ENCODE results near the gene JOSD2. TPM values are rescaled to one million over a fixed set of nuclear protein-coding genes. Genes with fewer than 3 reads are reported as not detected.

The JOSD2 gene
- total RNA-seq, 4 donors from 2014 or later: 8.5 to 25.0 (median 21.2) TPM

DNA sequence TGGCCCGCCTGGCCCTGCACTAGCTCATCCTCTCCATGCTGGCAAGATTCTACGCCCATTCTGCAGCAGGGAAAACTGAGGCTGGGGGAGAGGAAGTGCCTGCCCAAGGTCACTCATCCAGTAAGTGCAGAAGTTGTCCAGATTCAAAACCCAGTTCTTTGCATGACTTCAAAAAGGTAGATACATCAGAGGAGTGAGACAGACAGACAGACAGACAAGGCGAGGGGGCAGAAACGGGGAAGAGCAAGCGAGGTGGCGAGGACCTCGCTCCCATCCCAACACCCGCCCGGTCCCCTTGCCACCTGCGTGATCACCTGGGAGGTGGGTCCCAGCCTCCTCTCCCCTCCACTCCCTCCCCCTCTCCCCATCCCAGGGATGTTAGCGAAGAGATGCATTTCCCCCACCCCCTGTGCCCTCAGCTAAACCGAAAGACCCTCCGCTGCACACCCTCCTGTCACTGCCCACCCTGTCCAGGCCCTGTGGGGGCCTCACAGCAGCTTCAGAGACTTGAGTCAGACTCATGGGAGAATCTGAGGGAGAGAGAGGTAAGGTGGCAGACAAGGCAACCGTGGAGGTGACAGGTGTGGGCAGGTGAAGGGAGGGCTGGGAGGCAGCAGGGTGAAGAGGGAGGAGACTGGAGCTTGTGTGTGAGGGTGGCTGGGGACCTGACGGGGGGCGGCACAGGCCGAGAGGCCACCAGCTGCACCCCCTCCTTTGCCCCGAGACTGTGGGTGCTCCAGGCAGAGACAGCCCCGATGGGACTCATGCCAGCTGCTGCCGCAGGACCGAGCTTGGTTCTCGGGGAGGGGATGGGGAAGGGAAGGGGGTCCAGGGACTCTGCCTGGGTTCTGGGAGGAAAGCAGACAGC lies 38.3 kb upstream of the JOSD2 start:
- intact Hi-C loops (cut with DNase I; ENCODE audit: low total_unique reads): no loop called here
- 65 to 66% methylated on average over 20 to 22 of the region's 22 CpGs for WGBS, 2 donors
- no peak overlapping the region for H3K4me3 ChIP-seq (ENCODE audit: low read depth, poor library complexity, severe bottlenecking)
- no peak for DNase-seq (ENCODE audit: low spot score in 2 of 2)
- TF ChIP-seq POLR2A (IDR thresholded peaks at IDR 0.05): no peak
- TF ChIP-seq, protein P1, sequence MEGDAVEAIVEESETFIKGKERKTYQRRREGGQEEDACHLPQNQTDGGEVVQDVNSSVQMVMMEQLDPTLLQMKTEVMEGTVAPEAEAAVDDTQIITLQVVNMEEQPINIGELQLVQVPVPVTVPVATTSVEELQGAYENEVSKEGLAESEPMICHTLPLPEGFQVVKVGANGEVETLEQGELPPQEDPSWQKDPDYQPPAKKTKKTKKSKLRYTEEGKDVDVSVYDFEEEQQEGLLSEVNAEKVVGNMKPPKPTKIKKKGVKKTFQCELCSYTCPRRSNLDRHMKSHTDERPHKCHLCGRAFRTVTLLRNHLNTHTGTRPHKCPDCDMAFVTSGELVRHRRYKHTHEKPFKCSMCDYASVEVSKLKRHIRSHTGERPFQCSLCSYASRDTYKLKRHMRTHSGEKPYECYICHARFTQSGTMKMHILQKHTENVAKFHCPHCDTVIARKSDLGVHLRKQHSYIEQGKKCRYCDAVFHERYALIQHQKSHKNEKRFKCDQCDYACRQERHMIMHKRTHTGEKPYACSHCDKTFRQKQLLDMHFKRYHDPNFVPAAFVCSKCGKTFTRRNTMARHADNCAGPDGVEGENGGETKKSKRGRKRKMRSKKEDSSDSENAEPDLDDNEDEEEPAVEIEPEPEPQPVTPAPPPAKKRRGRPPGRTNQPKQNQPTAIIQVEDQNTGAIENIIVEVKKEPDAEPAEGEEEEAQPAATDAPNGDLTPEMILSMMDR (IDR thresholded peaks at IDR 0.05): no peak

DNA sequence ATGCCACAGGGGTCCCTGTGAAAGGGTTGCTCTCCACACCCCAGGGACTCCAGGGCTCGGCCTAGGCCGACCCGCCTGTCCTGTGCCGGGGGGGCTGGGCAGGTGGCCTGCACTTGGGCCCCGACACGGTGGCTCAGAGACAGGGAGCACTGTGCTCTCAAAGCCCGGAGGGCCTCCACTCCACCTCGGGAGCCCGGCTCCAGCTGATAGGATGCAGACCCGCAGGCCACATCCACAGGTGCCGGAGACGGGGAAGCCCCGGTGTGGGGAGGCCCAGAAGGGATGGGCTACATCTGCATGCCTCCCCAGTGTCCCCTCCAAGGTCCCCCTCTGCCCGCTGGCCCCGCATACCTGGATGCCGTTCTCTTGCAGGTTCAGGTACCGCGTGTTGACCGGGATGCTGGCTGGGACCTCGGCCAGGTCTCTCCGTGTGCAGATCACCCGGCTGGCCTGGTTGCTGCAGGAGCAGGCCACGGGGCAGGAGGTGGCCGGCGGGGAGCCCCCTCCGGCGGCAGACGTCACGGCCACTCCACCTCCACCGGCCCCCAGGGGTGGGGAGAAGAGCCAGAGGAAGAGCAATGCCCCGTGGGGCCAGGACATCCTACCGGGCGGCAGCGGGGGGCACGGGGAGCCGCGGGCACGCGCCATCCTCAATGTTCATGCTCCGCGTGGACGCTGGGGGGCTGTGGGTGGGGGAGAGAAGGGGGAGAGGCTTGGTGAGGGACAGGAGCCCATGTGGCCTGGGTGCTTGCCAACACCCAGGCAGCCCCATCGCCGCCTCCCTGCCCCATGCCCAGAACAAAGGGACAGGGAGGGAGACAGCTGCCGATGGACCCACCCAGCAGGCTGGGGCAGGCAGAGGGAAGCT lies 37.4 kb upstream of the JOSD2 start:
- no peak for TF ChIP-seq POLR2A (IDR thresholded peaks at IDR 0.05)
- TF ChIP-seq, protein P1 (IDR thresholded peaks at IDR 0.05): no peak
- intact Hi-C loops (cut with DNase I; ENCODE audit: low total_unique reads): no loop called here
- no peak for DNase-seq (ENCODE audit: low spot score in 2 of 2)
- 47 to 74% methylated on average over 23 to 44 of the region's 45 CpGs for WGBS, 2 donors
- H3K4me3 ChIP-seq (ENCODE audit: low read depth, poor library complexity, severe bottlenecking): no peak overlapping the region

DNA sequence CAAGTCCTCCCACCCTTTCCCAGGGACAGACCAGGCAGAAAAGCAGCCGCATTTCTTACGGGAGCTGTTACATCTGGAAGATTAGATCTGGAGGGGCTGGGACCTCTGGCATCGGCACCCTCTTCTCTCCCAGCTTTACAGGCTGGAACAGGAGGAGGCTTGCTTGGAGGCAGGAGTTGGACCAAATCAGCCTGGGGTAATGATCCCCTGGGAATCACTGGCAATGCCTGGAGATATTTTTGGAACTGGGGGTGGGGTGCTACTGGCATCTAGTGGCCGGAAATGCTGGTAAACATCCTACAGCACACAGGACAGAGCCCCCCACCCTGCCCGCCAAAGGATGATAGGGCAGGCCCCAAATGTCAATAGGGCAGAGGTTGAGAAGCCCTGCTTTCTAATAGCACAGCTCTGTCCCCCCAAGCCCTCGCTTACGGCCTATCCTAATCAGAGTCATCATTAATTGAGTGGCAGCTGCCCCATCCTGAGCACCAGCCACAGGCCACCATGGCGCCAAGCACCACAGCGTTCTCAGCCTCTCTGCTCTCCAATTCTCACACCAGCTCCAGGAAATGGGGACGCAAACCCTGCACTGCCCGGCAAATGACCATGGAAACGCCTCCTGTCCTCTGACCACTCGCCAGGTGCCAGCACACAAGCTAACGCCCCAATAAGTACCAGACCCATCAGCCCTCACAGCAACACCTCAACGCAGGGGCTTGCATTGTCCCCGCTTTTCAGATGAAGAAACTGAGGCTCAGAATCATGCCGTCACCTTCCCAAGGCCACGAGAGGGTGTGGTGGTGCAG lies 36.6 kb upstream of the JOSD2 start:
- no peak overlapping the region for H3K4me3 ChIP-seq (ENCODE audit: low read depth, poor library complexity, severe bottlenecking)
- intact Hi-C loops (cut with DNase I; ENCODE audit: low total_unique reads): no loop called here
- DNase-seq (ENCODE audit: low spot score in 2 of 2): no peak
- WGBS, 2 donors: 55 to 69% methylated on average over 18 of the region's 18 CpGs
- TF ChIP-seq, protein P1 (IDR thresholded peaks at IDR 0.05): no peak
- TF ChIP-seq POLR2A (IDR thresholded peaks at IDR 0.05): no peak

DNA sequence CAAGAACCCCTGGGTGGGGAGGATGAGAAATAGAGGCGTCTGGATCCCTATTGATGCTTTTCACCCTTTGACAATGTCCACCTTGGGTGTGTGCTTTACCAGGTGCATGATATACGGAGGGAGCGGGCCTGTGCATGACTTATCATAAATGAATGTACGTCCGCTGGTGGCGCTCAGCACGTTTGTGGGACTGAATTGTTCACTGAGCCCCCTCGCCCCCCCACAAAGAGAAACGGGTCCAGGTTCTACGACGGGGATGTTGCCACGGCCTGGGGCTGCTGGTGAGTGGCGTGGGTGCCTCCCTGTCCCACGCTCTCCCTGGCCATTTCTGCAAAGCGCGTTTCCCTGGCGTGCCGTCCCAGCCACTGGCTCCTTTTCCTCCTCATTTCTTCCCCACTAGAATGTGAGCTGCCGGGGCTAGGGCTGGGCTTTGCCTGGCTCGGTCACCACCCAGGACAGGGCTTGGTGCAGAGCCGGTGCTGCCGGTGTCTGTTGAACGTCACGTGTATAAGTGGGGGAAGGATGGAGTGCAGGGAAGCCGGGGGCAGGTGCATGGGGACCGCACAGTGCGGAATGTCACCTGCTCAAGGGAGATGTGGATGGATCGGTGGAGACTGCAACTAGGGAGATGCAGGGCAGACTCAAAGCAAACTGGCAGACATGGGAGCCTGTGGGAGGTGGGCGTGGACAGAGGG lies 35.7 kb upstream of the JOSD2 start:
- TF ChIP-seq, protein P1 (IDR thresholded peaks at IDR 0.05): no peak
- TF ChIP-seq POLR2A (IDR thresholded peaks at IDR 0.05): no peak
- H3K4me3 ChIP-seq (ENCODE audit: low read depth, poor library complexity, severe bottlenecking): no peak overlapping the region
- DNase-seq (ENCODE audit: low spot score in 2 of 2): no peak
- intact Hi-C loops (cut with DNase I; ENCODE audit: low total_unique reads): no loop called here
- 59 to 65% methylated on average over 23 to 29 of the region's 29 CpGs for WGBS, 2 donors

- no peak overlapping the region for H3K4me3 ChIP-seq (ENCODE audit: low read depth, poor library complexity, severe bottlenecking)
- DNase-seq (ENCODE audit: low spot score in 2 of 2): no peak
- TF ChIP-seq, protein P1 (IDR thresholded peaks at IDR 0.05): no peak
- no peak for TF ChIP-seq POLR2A (IDR thresholded peaks at IDR 0.05)
- 86 to 87% methylated on average over 13 to 15 of the region's 21 CpGs for WGBS, 2 donors
- intact Hi-C loops (cut with DNase I; ENCODE audit: low total_unique reads): no loop called here
Measured at GRCh38 chr19:50542943-50543342, 32.0 kb upstream of the JOSD2 start.

Measured in lower leg skin (tissue), 4 donors.